ENCODE data around the gene LAMC2. TPM values are rescaled to one million over a fixed set of nuclear protein-coding genes. Genes with fewer than 3 reads are reported as not detected.

The LAMC2 gene
- total RNA-seq, 4 donors from 2014 or later: 2.1 to 17.4 (median 4.4) TPM

DNA sequence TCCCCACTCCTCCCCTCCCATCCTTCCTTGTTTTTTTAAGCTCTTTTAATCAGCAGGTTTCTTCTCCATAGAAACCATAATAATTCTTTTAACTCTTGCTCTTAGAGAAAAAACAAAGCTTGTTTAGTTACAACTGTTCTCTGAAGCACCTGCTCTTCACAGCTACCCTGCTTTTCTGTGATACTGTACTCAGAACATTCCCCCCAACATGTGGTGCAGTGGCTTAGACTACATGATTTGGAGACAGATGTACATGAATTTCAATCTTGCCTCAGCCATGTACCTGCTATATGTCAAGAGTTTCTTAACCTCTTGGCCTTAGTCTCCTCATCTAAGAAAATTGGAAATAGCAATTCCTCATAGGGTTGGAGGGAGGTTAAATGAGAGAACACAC, 33.5 kb downstream of the LAMC2 start:
- Histone ChIP-seq H3K9me3 (no peaks in the 10 kb centered on the region), H3K27me3 (no peaks in the 10 kb centered on the region), H3K4me3 (no peak overlapping the region), H3K27ac (peak overlapping the region; percentile 66 to 68), H3K4me1 (peaks cover 0 to 7% of the 10 kb centered on the region in 2 donors), H3K36me3 (no peaks in the 10 kb centered on the region)
- intact Hi-C loops (cut with DNase I; ENCODE audit: low total_unique reads): no loop called here
- no peak for TF ChIP-seq POLR2A (IDR thresholded peaks at IDR 0.05)
- TF ChIP-seq, protein P1, sequence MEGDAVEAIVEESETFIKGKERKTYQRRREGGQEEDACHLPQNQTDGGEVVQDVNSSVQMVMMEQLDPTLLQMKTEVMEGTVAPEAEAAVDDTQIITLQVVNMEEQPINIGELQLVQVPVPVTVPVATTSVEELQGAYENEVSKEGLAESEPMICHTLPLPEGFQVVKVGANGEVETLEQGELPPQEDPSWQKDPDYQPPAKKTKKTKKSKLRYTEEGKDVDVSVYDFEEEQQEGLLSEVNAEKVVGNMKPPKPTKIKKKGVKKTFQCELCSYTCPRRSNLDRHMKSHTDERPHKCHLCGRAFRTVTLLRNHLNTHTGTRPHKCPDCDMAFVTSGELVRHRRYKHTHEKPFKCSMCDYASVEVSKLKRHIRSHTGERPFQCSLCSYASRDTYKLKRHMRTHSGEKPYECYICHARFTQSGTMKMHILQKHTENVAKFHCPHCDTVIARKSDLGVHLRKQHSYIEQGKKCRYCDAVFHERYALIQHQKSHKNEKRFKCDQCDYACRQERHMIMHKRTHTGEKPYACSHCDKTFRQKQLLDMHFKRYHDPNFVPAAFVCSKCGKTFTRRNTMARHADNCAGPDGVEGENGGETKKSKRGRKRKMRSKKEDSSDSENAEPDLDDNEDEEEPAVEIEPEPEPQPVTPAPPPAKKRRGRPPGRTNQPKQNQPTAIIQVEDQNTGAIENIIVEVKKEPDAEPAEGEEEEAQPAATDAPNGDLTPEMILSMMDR (IDR thresholded peaks at IDR 0.05): no peak
- no peak for DNase-seq

DNA sequence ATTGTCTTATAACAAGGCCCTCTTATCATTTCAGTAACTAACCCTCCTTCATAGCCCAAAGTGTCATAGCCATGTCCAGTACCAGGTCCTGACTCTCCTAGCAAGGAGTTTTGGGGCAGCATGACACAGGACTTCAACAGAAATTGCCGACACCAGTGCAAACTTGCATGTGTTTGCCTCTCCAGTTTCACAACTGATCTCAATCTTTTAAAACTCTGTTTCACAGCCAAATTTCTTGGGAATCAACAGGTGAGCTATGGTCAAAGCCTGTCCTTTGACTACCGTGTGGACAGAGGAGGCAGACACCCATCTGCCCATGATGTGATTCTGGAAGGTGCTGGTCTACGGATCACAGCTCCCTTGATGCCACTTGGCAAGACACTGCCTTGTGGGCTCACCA, 36.8 kb downstream of the LAMC2 start:
- peaks cover 0 to 7% of the 10 kb centered on the region in 2 donors for H3K4me1 ChIP-seq

DNA sequence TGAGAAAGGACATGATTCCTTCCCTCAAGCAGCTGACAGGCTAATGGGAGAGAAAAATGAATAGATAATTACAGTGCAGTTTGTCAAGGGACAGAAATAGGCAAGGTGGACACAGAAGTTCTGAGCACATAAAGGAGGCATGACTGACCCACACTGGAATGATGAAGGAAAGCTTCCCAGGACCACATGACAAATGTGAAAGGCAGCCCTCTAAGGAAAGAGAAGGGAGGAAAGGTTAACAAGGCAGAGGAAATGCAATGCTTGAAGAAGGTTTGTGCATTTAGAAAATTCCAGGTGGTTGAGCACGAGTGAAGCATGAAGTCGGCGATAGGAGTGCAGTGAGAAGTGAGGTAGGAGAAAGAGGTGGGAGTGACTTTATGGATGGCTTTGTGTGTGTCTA, 37.4 kb downstream of the LAMC2 start:
- intact Hi-C loops (cut with DNase I; ENCODE audit: low total_unique reads): no loop called here
- peaks cover 0 to 7% of the 10 kb centered on the region in 2 donors for H3K4me1 ChIP-seq
- TF ChIP-seq, protein P1 (IDR thresholded peaks at IDR 0.05): no peak
- no peak for TF ChIP-seq POLR2A (IDR thresholded peaks at IDR 0.05)
- H3K27ac ChIP-seq: no peak overlapping the region
- H3K27me3 ChIP-seq: no peaks in the 10 kb centered on the region
- DNase-seq: no peak
- no peak overlapping the region for H3K4me3 ChIP-seq
- H3K9me3 ChIP-seq: no peaks in the 10 kb centered on the region
- H3K36me3 ChIP-seq: no peaks in the 10 kb centered on the region

More for the DNA sequence above, 36.8 kb downstream of the LAMC2 start:
- no peak for TF ChIP-seq POLR2A (IDR thresholded peaks at IDR 0.05)
- TF ChIP-seq, protein P1 (IDR thresholded peaks at IDR 0.05): no peak
- intact Hi-C loops (cut with DNase I; ENCODE audit: low total_unique reads): no loop called here
- H3K4me3 ChIP-seq: no peak overlapping the region
- DNase-seq: no peak
- H3K27ac ChIP-seq: no peak overlapping the region
- H3K9me3 ChIP-seq: no peaks in the 10 kb centered on the region
- no peaks in the 10 kb centered on the region for H3K36me3 ChIP-seq
- no peaks in the 10 kb centered on the region for H3K27me3 ChIP-seq

DNA sequence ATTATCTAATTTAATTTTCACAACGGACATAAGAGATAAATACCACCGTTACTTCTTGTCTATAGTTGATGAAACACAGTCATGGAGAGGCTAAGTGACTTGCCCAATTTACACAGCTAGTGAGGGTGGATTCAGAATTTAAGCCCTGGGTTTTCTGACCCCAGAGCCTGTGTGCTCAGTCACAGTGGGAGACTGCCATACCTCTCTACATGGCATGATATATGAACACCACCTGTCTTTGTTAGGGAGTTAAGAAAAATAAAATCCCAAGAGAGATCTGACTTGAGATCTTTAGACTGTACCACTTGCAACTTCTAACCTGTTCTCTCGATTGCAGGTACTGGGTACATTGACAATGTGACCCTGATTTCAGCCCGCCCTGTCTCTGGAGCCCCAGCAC, 40.3 kb downstream of the LAMC2 start:
- Histone ChIP-seq H3K27ac (no peak overlapping the region), H3K36me3 (no peaks in the 10 kb centered on the region), H3K4me1 (no peaks in the 10 kb centered on the region), H3K27me3 (no peaks in the 10 kb centered on the region), H3K9me3 (no peaks in the 10 kb centered on the region), H3K4me3 (no peak overlapping the region)
- no peak for DNase-seq
- intact Hi-C loops (cut with DNase I; ENCODE audit: low total_unique reads): no loop called here
- TF ChIP-seq POLR2A (IDR thresholded peaks at IDR 0.05): no peak
- TF ChIP-seq, protein P1 (IDR thresholded peaks at IDR 0.05): no peak

DNA sequence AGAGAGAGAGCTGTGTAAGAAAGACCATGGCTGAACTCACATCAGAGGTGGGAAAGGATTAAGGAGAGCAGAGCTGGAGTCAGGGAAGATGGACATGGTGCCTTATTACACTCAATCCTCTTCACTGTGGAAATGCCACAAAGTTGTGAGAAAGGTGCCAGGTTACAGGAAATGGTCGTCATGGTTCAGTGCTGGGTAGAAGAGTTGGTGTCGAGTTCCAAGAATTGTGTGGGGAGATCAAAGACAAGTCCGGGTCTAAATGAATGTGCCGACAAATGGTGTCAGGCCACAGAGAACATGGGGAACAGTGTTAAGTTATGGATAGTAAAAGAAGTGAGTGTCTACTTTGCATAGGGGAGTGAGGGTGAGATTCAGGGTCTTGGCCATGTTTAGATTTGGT, 40.9 kb downstream of the LAMC2 start:
- Histone ChIP-seq H3K4me3 (no peak overlapping the region), H3K4me1 (no peaks in the 10 kb centered on the region), H3K9me3 (no peaks in the 10 kb centered on the region), H3K36me3 (no peaks in the 10 kb centered on the region), H3K27me3 (no peaks in the 10 kb centered on the region), H3K27ac (no peak overlapping the region)
- intact Hi-C loops (cut with DNase I; ENCODE audit: low total_unique reads): no loop called here
- TF ChIP-seq, protein P1 (IDR thresholded peaks at IDR 0.05): no peak
- TF ChIP-seq POLR2A (IDR thresholded peaks at IDR 0.05): no peak
- no peak for DNase-seq
